GM21619 (cell line): Measurements from ENCODE around the gene UBXN4.
"Not testable (repeated sequence)": the region's sequence is repeated elsewhere in the genome, so short reads cannot be mapped to it uniquely, and the experiment has no call there.

Source experiments
- ATAC-seq: cut with Tn5 transposase; IDR thresholded peaks from one replicate; pipeline ENCODE4 v1.9.1; 2021; ENCODE audit not compliant: unreplicated experiment

The UBXN4 gene

GRCh38 chr2:135762022-135762421 is 20.4 kb downstream of the UBXN4 start:
- no peak for ATAC-seq

GRCh38 chr2:135762530-135762929 is 20.9 kb downstream of the UBXN4 start:
- no peak for ATAC-seq

GRCh38 chr2:135768863-135769262 is 27.2 kb downstream of the UBXN4 start:
- no peak for ATAC-seq

GRCh38 chr2:135773319-135773718 is 31.7 kb downstream of the UBXN4 start:
- no peak for ATAC-seq

- ATAC-seq = no peak
Observed at GRCh38 chr2:135773917-135774316, 32.3 kb downstream of the UBXN4 start.

- no peak for ATAC-seq
Observed at GRCh38 chr2:135775420-135775819, 33.8 kb downstream of the UBXN4 start.

- no peak for ATAC-seq
Observed at GRCh38 chr2:135776367-135776766, 34.7 kb downstream of the UBXN4 start.

GRCh38 chr2:135782231-135782630 is 40.6 kb downstream of the UBXN4 start:
- no peak for ATAC-seq

GRCh38 chr2:135783439-135783838 is 41.8 kb downstream of the UBXN4 start:
- ATAC-seq = no peak

- no peak for ATAC-seq
Observed at GRCh38 chr2:135785032-135785431, 43.4 kb downstream of the UBXN4 start.

- ATAC-seq = no peak
Observed at GRCh38 chr2:135786823-135787222, 45.2 kb downstream of the UBXN4 start.

- no peak for ATAC-seq
Observed at GRCh38 chr2:135790423-135790822, 48.8 kb downstream of the UBXN4 start.

GRCh38 chr2:135791418-135792190 is 49.9 kb downstream of the UBXN4 start:
- ATAC-seq = no peak

GRCh38 chr2:135792401-135793150 is 50.9 kb downstream of the UBXN4 start:
- ATAC-seq = peak; percentile 32

- not testable (repeated sequence) for ATAC-seq
Observed at GRCh38 chr2:135795641-135796040, 54.0 kb downstream of the UBXN4 start.

GRCh38 chr2:135796606-135797005 is 55.0 kb downstream of the UBXN4 start:
- no peak for ATAC-seq

GRCh38 chr2:135797497-135798274 is 56.0 kb downstream of the UBXN4 start:
- peak; percentile 66 for ATAC-seq

GRCh38 chr2:135798275-135798705 is 56.6 kb downstream of the UBXN4 start:
- no peak for ATAC-seq

- no peak for ATAC-seq
Observed at GRCh38 chr2:135798762-135799161, 57.1 kb downstream of the UBXN4 start.

- ATAC-seq = no peak
Observed at GRCh38 chr2:135799738-135800137, 58.1 kb downstream of the UBXN4 start.
